Psoas muscle (tissue), 8 donors: ENCODE data around the gene ERC2. TPM values are rescaled to one million over a fixed set of nuclear protein-coding genes. Genes with fewer than 3 reads are reported as not detected.

Experiments
- ATAC-seq, 4 donors: fragments of 200-7000 bp; cut with Tn5 transposase; one replicate each; pipeline ENCODE4 v1.9.1; 2020; ENCODE audit warnings: moderate library complexity in 3 of 4, mild to moderate bottlenecking in 2 of 4
- DNase-seq, 2 donors: peaks; one replicate each; pipeline ENCODE4 v3.0.0-alpha.2; 2020
- H3K27ac ChIP-seq: fragments of 200-600 bp; one replicate; pipeline ENCODE4 v1.8.0; 2022
- H3K27me3 ChIP-seq, 3 donors: fragments of 200-600 bp in 1 of 3; one replicate each; pipeline versions ENCODE4 v1.6.1 to v1.8.0; 2013 to 2022; ENCODE audit warnings: low read length in 2 of 3, mild to moderate bottlenecking in 2 of 3, moderate library complexity in 1 of 3; ENCODE audit not compliant: insufficient read depth in 3 of 3
- H3K36me3 ChIP-seq, 2 donors: fragments of 200-600 bp in 1 of 2; one replicate each; pipeline versions ENCODE4 v1.6.1 to v1.8.0; 2013 to 2022; ENCODE audit warnings: low read depth in 1 of 2, mild to moderate bottlenecking in 1 of 2, moderate library complexity in 1 of 2; ENCODE audit not compliant: insufficient read depth in 1 of 2
- H3K4me1 ChIP-seq: fragments of 200-600 bp; one replicate; pipeline ENCODE4 v1.8.0; 2022
- H3K4me3 ChIP-seq: fragments of 200-600 bp; one replicate; pipeline ENCODE4 v1.8.0; 2022; ENCODE audit warnings: mild to moderate bottlenecking
- H3K9me3 ChIP-seq: fragments of 200-600 bp; one replicate; pipeline ENCODE4 v1.8.0; 2022
- WGBS, 3 donors: extraction: QIAGEN DNeasy Blood & Tissue Kit; methylation state at CpG; one replicate each; pipeline versions ENCODE4 v1.1.6 to v1.1.7; 2013; 5-methylcytosine and 5-hydroxymethylcytosine counted together
- intact Hi-C, 2 donors: fragments of 100-400 bp; cut with DNase I; formaldehyde crosslinking; loops; one replicate each; pipeline versions ENCODE4 v1.11.0 to v1.14.2; 2022
- polyA plus RNA-seq, 3 donors: library from polyadenylated mRNA; stranded (reverse); fragments of 200-250 nt; gene quantifications; one replicate each; pipeline ENCODE4 v1.2.3, GENCODE V29; 2013
- total RNA-seq, 4 donors: library from RNA; stranded (reverse); fragmentation: NEBNext Ultra II Directional in 2 of 4; extraction: Animal tissue kit (Norgen Biotek cat#: 25700) in 2 of 4; gene quantifications; one replicate each; pipeline versions ENCODE4 v1.2.1 to v1.2.4, GENCODE V29; 2021 to 2023
- TF ChIP-seq, protein P1 (sequence below): fragments of 200-600 bp; IDR thresholded peaks from one replicate; pipeline ENCODE4 v1.8.0; 2022; ENCODE audit warnings: antibody characterized with exemption
- donor health status: healthy with polysubstance abuse.
- donor health status: DM: no; HTN: no; CAD: no; lungs with moderate emphysema.
- donor health status: Bipolar disorder and iron deficiency.
- donor health status: healthy.
- donor health status: DM: yes; HTN: yes; CAD: no.
- donor health status: DM: no; HTN: no; CAD: no.
- donor health status: DM: no; HTN: no; CAD: no.
- donor health status: DM: yes; HTN: yes; CAD: no.

ERC2 gene
- total and polyA plus RNA-seq, 7 donors: 0.04 to 0.15 TPM; not detected in 5

DNA sequence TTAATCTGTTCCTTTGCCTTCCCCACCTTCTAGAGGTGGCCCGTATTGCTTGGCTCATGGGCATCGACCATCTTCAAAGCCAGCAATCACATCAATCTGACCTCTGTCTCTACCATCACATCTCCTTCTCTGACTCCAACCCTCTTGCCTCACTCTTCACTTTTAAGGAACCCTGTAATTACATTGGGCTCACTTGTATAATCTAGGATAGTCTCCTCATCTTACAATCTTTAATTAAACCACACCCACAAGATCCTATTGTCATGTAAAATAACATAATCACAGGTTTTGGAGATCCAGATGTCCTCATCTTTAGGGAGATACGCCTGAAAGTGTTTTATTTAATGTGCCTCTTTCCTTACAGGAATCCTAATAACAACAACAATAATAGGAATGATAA lies 234.5 kb downstream of the ERC2 start:
- no peak overlapping the region for H3K27ac ChIP-seq
- no peaks in the 10 kb centered on the region for H3K4me1 ChIP-seq
- H3K36me3 ChIP-seq: no peaks in the 10 kb centered on the region
- TF ChIP-seq, protein P1, sequence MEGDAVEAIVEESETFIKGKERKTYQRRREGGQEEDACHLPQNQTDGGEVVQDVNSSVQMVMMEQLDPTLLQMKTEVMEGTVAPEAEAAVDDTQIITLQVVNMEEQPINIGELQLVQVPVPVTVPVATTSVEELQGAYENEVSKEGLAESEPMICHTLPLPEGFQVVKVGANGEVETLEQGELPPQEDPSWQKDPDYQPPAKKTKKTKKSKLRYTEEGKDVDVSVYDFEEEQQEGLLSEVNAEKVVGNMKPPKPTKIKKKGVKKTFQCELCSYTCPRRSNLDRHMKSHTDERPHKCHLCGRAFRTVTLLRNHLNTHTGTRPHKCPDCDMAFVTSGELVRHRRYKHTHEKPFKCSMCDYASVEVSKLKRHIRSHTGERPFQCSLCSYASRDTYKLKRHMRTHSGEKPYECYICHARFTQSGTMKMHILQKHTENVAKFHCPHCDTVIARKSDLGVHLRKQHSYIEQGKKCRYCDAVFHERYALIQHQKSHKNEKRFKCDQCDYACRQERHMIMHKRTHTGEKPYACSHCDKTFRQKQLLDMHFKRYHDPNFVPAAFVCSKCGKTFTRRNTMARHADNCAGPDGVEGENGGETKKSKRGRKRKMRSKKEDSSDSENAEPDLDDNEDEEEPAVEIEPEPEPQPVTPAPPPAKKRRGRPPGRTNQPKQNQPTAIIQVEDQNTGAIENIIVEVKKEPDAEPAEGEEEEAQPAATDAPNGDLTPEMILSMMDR: no peak
- no peak overlapping the region for H3K4me3 ChIP-seq
- ATAC-seq (no peak), DNase-seq (no peak)
- H3K9me3 ChIP-seq: no peaks in the 10 kb centered on the region
- no peaks in the 10 kb centered on the region for H3K27me3 ChIP-seq
- WGBS, 3 donors: 90 to 93% (median 91%) methylated on average over 3 of the region's 3 CpGs
- intact Hi-C loops: no loop called here

DNA sequence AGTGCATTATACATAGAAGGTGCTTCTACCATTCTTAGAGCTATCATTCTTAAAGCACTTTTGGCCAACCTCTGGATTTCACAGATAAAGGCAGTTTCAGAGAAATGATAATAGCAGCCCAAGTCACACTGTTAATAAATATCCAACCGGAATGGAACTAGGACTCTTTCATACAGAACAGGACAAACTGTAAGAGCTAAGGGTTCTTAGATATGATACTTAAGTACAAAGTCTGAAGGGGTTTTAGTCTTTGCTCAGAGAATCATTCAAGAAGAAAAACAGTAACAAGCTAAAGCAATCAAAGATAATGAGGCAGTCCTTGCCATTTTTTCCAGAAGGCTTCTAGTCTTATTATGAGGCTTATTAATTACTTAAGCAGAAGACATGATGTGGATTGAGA lies 239.0 kb downstream of the ERC2 start:
- Histone ChIP-seq H3K36me3 (no peaks in the 10 kb centered on the region), H3K4me3 (no peak overlapping the region), H3K27ac (no peak overlapping the region), H3K9me3 (no peaks in the 10 kb centered on the region), H3K27me3 (no peaks in the 10 kb centered on the region), H3K4me1 (no peaks in the 10 kb centered on the region)
- TF ChIP-seq, protein P1: no peak
- 78 to 88% (median 82%) methylated on average over 1 of the region's 1 CpG for WGBS, 3 donors
- intact Hi-C loops: no loop called here
- DNase-seq: no peak
- no peak for ATAC-seq

DNA sequence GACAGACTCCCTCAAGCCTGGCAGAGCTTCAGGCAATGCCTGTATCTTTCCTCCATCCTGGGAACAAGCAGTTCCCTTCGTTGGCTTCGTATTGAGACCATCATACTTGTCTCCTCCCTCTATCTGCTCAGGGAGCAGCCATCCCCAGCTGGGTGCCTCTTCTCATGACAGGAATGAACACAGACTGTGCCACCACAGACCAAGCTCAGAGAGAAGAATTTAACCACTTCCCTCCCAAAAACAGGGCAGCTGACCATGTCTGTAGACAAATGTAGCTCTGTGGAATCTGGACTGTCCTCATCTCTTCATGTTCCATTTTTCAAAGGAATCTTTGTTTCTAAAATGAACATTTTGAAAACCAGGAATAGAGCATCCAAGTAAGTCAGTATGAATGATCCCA lies 245.4 kb downstream of the ERC2 start:
- no peak overlapping the region for H3K27ac ChIP-seq
- no peaks in the 10 kb centered on the region for H3K36me3 ChIP-seq
- no peaks in the 10 kb centered on the region for H3K4me1 ChIP-seq
- no peaks in the 10 kb centered on the region for H3K9me3 ChIP-seq
- no peaks in the 10 kb centered on the region for H3K27me3 ChIP-seq
- H3K4me3 ChIP-seq: no peak overlapping the region
- intact Hi-C loops: no loop called here
- TF ChIP-seq, protein P1: no peak
- ATAC-seq: no peak
- DNase-seq: no peak
- 15 to 42% (median 20%) methylated on average over 2 of the region's 2 CpGs for WGBS, 3 donors

DNA sequence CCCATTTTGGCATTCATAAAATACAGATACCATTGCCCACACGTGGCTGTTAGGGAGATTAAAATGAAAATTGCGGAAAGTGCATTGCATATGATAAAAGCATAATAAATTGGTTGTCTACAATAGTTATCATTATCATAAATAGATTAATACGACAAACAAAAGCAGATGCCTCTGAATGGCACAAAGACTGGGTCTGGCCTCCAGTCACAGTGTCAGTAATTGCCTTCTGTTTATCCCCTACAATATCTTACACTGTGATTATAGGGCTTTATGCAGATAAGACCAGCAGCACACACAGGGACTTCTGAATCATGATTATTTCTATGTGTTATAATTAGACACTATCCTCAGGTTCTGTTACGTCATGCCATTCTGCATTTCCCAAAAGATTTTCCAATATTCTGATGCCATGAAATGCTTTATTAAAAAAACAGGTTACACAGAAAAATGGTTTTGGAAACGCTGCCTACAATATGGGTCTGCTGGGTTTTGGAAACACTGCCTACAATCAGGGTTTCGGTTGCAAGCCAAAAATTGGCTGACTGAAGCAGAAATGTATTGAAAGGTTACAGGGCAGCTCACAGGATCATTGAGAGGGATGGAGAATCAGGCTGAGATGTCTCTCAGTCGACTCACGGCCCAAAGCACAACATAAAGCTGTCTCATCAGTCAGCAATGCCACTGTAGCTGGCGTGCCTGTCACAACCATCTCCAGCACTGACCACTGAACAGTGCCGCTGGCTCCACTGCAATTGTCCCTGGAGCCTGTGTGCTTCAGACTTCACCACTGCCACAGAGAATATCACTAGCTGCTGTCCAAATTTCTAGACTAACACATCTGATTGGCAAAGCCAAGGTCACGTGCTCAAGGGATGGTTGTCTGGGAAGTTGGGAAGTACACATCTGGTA lies 248.1 kb downstream of the ERC2 start:
- H3K27ac ChIP-seq: no peak overlapping the region
- intact Hi-C loops: no loop called here
- 56 to 60% (median 56%) methylated on average over 11 of the region's 11 CpGs for WGBS, 3 donors
- H3K4me1 ChIP-seq: no peaks in the 10 kb centered on the region
- TF ChIP-seq, protein P1: no peak
- H3K4me3 ChIP-seq: no peak overlapping the region
- no peaks in the 10 kb centered on the region for H3K36me3 ChIP-seq
- ATAC-seq (no peak), DNase-seq (no peak)
- no peaks in the 10 kb centered on the region for H3K9me3 ChIP-seq
- H3K27me3 ChIP-seq: no peaks in the 10 kb centered on the region
